ENCODE results near the gene RYR2. TPM values are rescaled to one million over a fixed set of nuclear protein-coding genes. Genes with fewer than 3 reads are reported as not detected.

Gene RYR2
- total RNA-seq, 3 donors from 2014 or later = 0.35 to 5.9 (median 0.94) TPM

GRCh38 chr1:237492359-237492758 is 450.4 kb downstream of the RYR2 start:
- intact Hi-C loops (cut with DNase I, micrococcal nuclease) = no loop called here
- ATAC-seq = no peak
- no peak for TF ChIP-seq CTCF (IDR thresholded peaks at IDR 0.05)
- DNase-seq = no peak
- no peaks in the 10 kb centered on the region for H3K36me3 ChIP-seq (ENCODE audit: low read depth)
- H3K4me1 ChIP-seq (ENCODE audit: low read depth) = no peaks in the 10 kb centered on the region
- no peaks in the 10 kb centered on the region for H3K9me3 ChIP-seq
- H3K4me3 ChIP-seq = no peak overlapping the region

GRCh38 chr1:237500566-237500965 is 458.6 kb downstream of the RYR2 start:
- no peak overlapping the region for H3K4me3 ChIP-seq
- no peak for TF ChIP-seq CTCF (IDR thresholded peaks at IDR 0.05)
- no peaks in the 10 kb centered on the region for H3K36me3 ChIP-seq (ENCODE audit: low read depth)
- no peaks in the 10 kb centered on the region for H3K4me1 ChIP-seq (ENCODE audit: low read depth)
- DNase-seq (no peak), ATAC-seq (no peak)
- intact Hi-C loops (cut with DNase I, micrococcal nuclease) = no loop called here
- H3K9me3 ChIP-seq = no peaks in the 10 kb centered on the region

GRCh38 chr1:237503292-237503691 is 461.3 kb downstream of the RYR2 start:
- H3K36me3 ChIP-seq (ENCODE audit: low read depth) = no peaks in the 10 kb centered on the region
- no peaks in the 10 kb centered on the region for H3K9me3 ChIP-seq
- no peak for DNase-seq
- no peak overlapping the region for H3K4me3 ChIP-seq
- intact Hi-C loops (cut with DNase I, micrococcal nuclease) = no loop called here
- no peak for TF ChIP-seq CTCF (IDR thresholded peaks at IDR 0.05)
- H3K4me1 ChIP-seq (ENCODE audit: low read depth) = no peaks in the 10 kb centered on the region
- ATAC-seq = no peak

GRCh38 chr1:237507005-237507404 is 465.0 kb downstream of the RYR2 start:
- H3K9me3 ChIP-seq = no peaks in the 10 kb centered on the region
- ATAC-seq (no peak), DNase-seq (no peak)
- no peaks in the 10 kb centered on the region for H3K4me1 ChIP-seq (ENCODE audit: low read depth)
- H3K36me3 ChIP-seq (ENCODE audit: low read depth) = no peaks in the 10 kb centered on the region
- H3K4me3 ChIP-seq = no peak overlapping the region
- TF ChIP-seq CTCF (IDR thresholded peaks at IDR 0.05) = no peak
- intact Hi-C loops (cut with DNase I, micrococcal nuclease) = no loop called here

GRCh38 chr1:237509748-237510147 is 467.8 kb downstream of the RYR2 start:
- TF ChIP-seq CTCF (IDR thresholded peaks at IDR 0.05) = no peak
- ATAC-seq (no peak), DNase-seq (no peak)
- H3K9me3 ChIP-seq = no peaks in the 10 kb centered on the region
- intact Hi-C loops (cut with DNase I, micrococcal nuclease) = no loop called here
- H3K36me3 ChIP-seq (ENCODE audit: low read depth) = no peaks in the 10 kb centered on the region
- no peaks in the 10 kb centered on the region for H3K4me1 ChIP-seq (ENCODE audit: low read depth)
- H3K4me3 ChIP-seq = no peak overlapping the region

- no peak for ATAC-seq
- TF ChIP-seq CTCF (IDR thresholded peaks at IDR 0.05) = no peak
- Histone ChIP-seq H3K9me3 (peaks cover 2% of the 10 kb centered on the region), H3K4me1 (ENCODE audit: low read depth) (no peaks in the 10 kb centered on the region), H3K36me3 (ENCODE audit: low read depth) (no peaks in the 10 kb centered on the region), H3K4me3 (no peak overlapping the region)
- no peak for DNase-seq
- intact Hi-C loops (cut with DNase I, micrococcal nuclease) = no loop called here
These were observed 483.1 kb downstream of the RYR2 start for GRCh38 chr1:237525102-237525501.
